SK-N-MC (cell line): Measurements from ENCODE around the gene FBXO44.

ENCODE experiments used
- DNase-seq: peaks from one replicate; pipeline ENCODE4 v3.0.0-alpha.2; 2011; ENCODE audit warnings: low read depth, low spot score
- H3K27ac ChIP-seq: fragments of 200-600 bp; sonication (generic); 2 replicates; pipeline ENCODE4 v1.5.1; 2016; ENCODE audit warnings: mixed run types
- H3K36me3 ChIP-seq: fragments of 200-600 bp; sonication (generic); 2 replicates; pipeline ENCODE4 v1.6.1; 2017; ENCODE audit warnings: antibody characterized with exemption, low read length, mixed read lengths; ENCODE audit not compliant: insufficient read depth
- H3K4me3 ChIP-seq: fragments of 200-600 bp; sonication (generic); 2 replicates; pipeline ENCODE4 v1.5.1; 2016
- H3K9ac ChIP-seq: fragments of 200-600 bp; sonication (generic); 2 replicates; pipeline ENCODE4 v1.8.0; 2017; ENCODE audit warnings: mixed run types, mixed read lengths; ENCODE audit not compliant: insufficient read length
- H3K9me3 ChIP-seq: fragments of 200-600 bp; sonication (generic); 2 replicates; pipeline ENCODE4 v1.6.1; 2017; ENCODE audit warnings: low read depth, mild to moderate bottlenecking, antibody characterized with exemption, low read length, moderate library complexity, mixed read lengths
- EZH2 ChIP-seq: fragments of 200-600 bp; sonication (generic); IDR thresholded peaks from one replicate; pipeline ENCODE4 v1.6.1; 2017; ENCODE audit warnings: antibody characterized with exemption
- FOXP2 ChIP-seq: optimal IDR thresholded peaks from 2 replicates; pipeline ENCODE3; 2011; ENCODE audit warnings: mild to moderate bottlenecking, moderate library complexity; ENCODE audit not compliant: insufficient read depth; ENCODE audit errors: extremely low read length, control extremely low read depth
- POLR2AphosphoS5 ChIP-seq: IDR thresholded peaks from 2 replicates; pipeline ENCODE4 v1.6.1; 2012; ENCODE audit warnings: mild to moderate bottlenecking, low read depth, low read length, borderline replicate concordance

FBXO44 gene

GRCh38 chr1:11673089-11673769, 18.6 kb downstream of the FBXO44 start:
- no peak for DNase-seq
- H3K36me3 ChIP-seq: peaks cover 29% of the 10 kb centered on the region; the same call in 1 of the 2 replicates
- H3K9ac ChIP-seq: no peak overlapping the region
- H3K4me3 ChIP-seq: no peak overlapping the region
- TF ChIP-seq FOXP2 (no peak), POLR2AphosphoS5 (no peak), EZH2 (no peak)
- no peak overlapping the region for H3K27ac ChIP-seq
- no peaks in the 10 kb centered on the region for H3K9me3 ChIP-seq

GRCh38 chr1:11674488-11674887, 19.8 kb downstream of the FBXO44 start:
- DNase-seq: no peak
- no peak overlapping the region for H3K27ac ChIP-seq
- no peak overlapping the region for H3K4me3 ChIP-seq
- H3K9ac ChIP-seq: no peak overlapping the region
- no peak for TF ChIP-seq FOXP2
- TF ChIP-seq POLR2AphosphoS5: no peak
- TF ChIP-seq EZH2: no peak
- H3K36me3 ChIP-seq: peaks cover 29% of the 10 kb centered on the region; the same call in 1 of the 2 replicates
- no peaks in the 10 kb centered on the region for H3K9me3 ChIP-seq

GRCh38 chr1:11675325-11675724, 20.6 kb downstream of the FBXO44 start:
- no peak overlapping the region for H3K4me3 ChIP-seq
- H3K36me3 ChIP-seq: peaks cover 29% of the 10 kb centered on the region; the same call in 1 of the 2 replicates
- no peaks in the 10 kb centered on the region for H3K9me3 ChIP-seq
- no peak overlapping the region for H3K27ac ChIP-seq
- DNase-seq: no peak
- TF ChIP-seq FOXP2: no peak
- TF ChIP-seq POLR2AphosphoS5: no peak
- TF ChIP-seq EZH2: no peak
- no peak overlapping the region for H3K9ac ChIP-seq

GRCh38 chr1:11676386-11677103, 21.9 kb downstream of the FBXO44 start:
- Histone ChIP-seq H3K27ac (no peak overlapping the region), H3K9me3 (no peaks in the 10 kb centered on the region), H3K36me3 (peaks cover 29% of the 10 kb centered on the region; the same call in 1 of the 2 replicates), H3K9ac (no peak overlapping the region), H3K4me3 (no peak overlapping the region)
- no peak for DNase-seq
- TF ChIP-seq POLR2AphosphoS5: no peak
- no peak for TF ChIP-seq FOXP2
- no peak for TF ChIP-seq EZH2

GRCh38 chr1:11678442-11678841, 23.8 kb downstream of the FBXO44 start:
- Histone ChIP-seq H3K36me3 (peaks cover 26% of the 10 kb centered on the region; the same call in 1 of the 2 replicates), H3K27ac (no peak overlapping the region), H3K9ac (no peak overlapping the region), H3K9me3 (no peaks in the 10 kb centered on the region), H3K4me3 (no peak overlapping the region)
- no peak for DNase-seq
- TF ChIP-seq POLR2AphosphoS5 (no peak), FOXP2 (no peak), EZH2 (no peak)

GRCh38 chr1:11680270-11681070, 25.8 kb downstream of the FBXO44 start:
- Histone ChIP-seq H3K27ac (peak overlapping the region; percentile 69), H3K36me3 (peaks cover 11% of the 10 kb centered on the region; the same call in 1 of the 2 replicates), H3K4me3 (peak overlapping the region; percentile 87), H3K9ac (peak overlapping the region; percentile 85), H3K9me3 (no peaks in the 10 kb centered on the region)
- DNase-seq: no peak
- TF ChIP-seq FOXP2: no peak
- no peak for TF ChIP-seq POLR2AphosphoS5
- TF ChIP-seq EZH2: no peak

GRCh38 chr1:11681071-11681771, 26.5 kb downstream of the FBXO44 start, which contains the start of gene MAD2L2:
Gene MAD2L2 (minus strand): TSS chr1:11681148. CDS start chr1:11680601, 547 bp downstream.
- Histone ChIP-seq H3K36me3 (peaks cover 5% of the 10 kb centered on the region; the same call in 1 of the 2 replicates), H3K9me3 (no peaks in the 10 kb centered on the region), H3K4me3 (peak within 1 kb of the TSS; percentile 87), H3K9ac (peak within 1 kb of the TSS; percentile 85), H3K27ac (peak within 1 kb of the TSS; percentile 69)
- TF ChIP-seq FOXP2 (no peak), POLR2AphosphoS5 (peak; percentile 74)
- DNase-seq: peak; percentile 81

- no peak overlapping the region for H3K9ac ChIP-seq
- H3K9me3 ChIP-seq: no peaks in the 10 kb centered on the region
- TF ChIP-seq EZH2 (no peak), FOXP2 (no peak), POLR2AphosphoS5 (no peak)
- no peaks in the 10 kb centered on the region; the same call in 1 of the 2 replicates for H3K36me3 ChIP-seq
- H3K27ac ChIP-seq: peak overlapping the region; percentile 7; the same call in 1 of the 2 replicates
- no peak for DNase-seq
- peak overlapping the region; percentile 87 for H3K4me3 ChIP-seq
These were observed 27.7 kb downstream of the FBXO44 start for GRCh38 chr1:11682287-11682771.
